HG02840 (cell line): ENCODE data around the gene IQCN.
A peak's percentile ranks its signal among the peaks of the same experiment; 100 is the strongest.

ENCODE experiments used
- ATAC-seq: cut with Tn5 transposase; IDR thresholded peaks from one replicate; pipeline ENCODE4 v1.9.1; 2021; ENCODE audit warnings: mild to moderate bottlenecking, moderate library complexity, moderate number of reproducible peaks; ENCODE audit not compliant: unreplicated experiment, low FRiP score

The IQCN gene

GRCh38 chr19:18245297-18245696, 29.0 kb downstream of the IQCN start:
- ATAC-seq: no peak

DNA sequence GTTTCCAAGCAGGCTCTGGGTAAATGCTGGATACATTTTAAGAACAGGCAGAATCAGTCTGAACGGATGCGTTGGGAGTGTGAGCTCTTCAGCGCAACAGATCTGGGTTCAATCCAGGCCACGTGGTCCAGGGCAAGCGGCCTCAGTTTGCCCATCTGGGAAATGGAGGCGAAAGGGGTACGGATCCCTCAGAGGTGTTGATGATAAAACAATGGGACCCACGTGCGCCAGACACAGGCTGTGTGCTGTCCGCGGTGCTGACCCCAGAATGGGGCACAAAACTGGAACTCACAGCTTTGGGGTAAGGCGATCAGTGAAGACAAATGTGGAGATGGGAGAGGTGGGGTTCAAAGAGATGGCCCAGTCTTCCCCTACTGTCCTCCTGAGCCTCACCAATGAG, 34.9 kb downstream of the IQCN start:
- no peak for ATAC-seq

DNA sequence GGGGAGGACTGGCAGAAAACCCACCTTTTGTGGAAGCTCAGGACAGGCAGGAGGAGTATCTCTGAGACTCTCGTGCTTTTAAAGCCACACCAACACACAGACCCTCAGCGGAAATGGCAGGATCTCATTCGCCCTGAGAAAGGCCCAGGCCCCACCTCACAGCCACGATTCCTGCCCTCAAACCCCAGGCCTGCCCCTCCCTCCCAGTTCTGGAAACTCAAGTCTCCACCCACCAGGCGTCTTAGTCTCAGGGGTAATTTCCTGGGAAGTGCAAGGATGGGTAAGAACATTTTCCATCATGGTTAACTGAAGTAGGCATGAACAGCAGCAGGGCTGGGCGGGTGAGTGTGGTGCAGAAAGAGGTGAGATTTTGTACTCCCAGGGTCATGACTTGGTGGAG, 40.1 kb downstream of the IQCN start:
- ATAC-seq: no peak

GRCh38 chr19:18233224-18233825, 40.9 kb downstream of the IQCN start:
- ATAC-seq: no peak

- no peak for ATAC-seq
Observed at GRCh38 chr19:18232540-18233223, 41.6 kb downstream of the IQCN start.

DNA sequence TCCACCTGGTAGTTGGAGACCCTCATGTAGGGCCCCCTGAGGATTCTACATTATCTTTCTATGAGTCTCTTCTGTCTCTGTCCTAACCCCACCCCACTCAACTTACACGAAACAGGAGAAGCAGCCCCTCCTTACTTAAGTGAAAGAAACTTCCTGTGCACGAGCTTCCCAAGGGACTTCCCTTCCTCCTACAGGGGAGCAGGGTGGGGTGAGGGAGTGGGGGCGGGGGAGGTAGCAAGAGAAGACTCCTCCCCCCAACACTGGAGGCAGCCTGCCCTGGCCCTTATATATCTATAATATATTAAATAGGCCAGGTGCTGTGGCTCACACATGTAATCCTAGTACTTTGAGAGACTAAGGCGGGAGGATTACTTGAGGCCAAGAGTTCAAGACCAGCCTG, 42.5 kb downstream of the IQCN start:
- no peak for ATAC-seq

GRCh38 chr19:18230941-18231734, 43.1 kb downstream of the IQCN start:
- no peak for ATAC-seq

- no peak for ATAC-seq
Observed at GRCh38 chr19:18229915-18230314, 44.3 kb downstream of the IQCN start.

- ATAC-seq: no peak
Observed at GRCh38 chr19:18229474-18229873, 44.8 kb downstream of the IQCN start.

GRCh38 chr19:18227781-18228271, 46.4 kb downstream of the IQCN start:
- ATAC-seq: no peak

- no peak for ATAC-seq
Observed at GRCh38 chr19:18226956-18227780, 47.1 kb downstream of the IQCN start.

GRCh38 chr19:18225702-18226468, 48.4 kb downstream of the IQCN start, which contains the start of gene PDE4C:
TSS of gene PDE4C (minus strand) at chr19:18226438. CDS start at chr19:18226415, 23 bp downstream.
- no peak for ATAC-seq

GRCh38 chr19:18225355-18225701, 48.9 kb downstream of the IQCN start:
- no peak for ATAC-seq

DNA sequence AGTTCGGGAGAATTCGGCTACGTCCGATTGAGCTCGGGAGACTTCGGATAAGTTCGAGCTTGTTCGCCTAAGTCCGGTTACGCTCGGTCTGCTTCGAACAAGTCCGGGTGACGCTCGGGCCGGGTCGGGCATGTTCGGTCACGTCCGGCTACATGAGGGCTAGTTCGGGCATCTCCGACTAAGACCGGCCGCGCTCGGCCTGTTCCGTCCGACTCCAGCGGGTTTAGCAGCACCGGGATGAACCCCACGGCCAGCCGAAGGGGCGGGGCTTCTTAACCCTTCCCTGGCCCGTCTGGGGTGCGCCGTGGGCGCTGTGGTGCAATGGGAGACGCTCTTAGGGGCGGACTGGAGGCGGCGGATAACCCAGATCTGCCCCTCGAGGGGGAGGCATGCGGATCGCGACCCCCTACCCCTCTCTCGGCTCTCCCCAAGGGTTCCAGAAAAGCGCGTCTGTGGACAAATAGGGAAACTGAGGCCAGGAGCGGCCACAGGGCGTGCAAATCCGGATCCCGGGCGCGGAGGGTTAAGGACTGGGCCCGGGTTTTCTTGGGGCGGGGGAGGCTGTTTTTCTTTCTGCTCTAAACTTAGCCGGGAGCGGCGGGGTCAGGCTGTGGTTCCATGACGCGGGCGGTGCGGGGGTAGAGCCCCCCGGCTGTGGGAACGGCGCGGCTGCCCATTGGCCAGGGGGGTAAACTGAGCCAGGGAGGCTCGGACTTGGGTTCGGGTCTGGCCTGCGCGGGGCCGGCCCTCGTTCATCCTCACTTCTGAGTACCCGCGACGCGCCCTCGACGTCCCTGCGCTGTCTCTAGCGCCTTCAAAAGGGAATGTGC, 49.5 kb downstream of the IQCN start:
- ATAC-seq: peak; percentile 83

GRCh38 chr19:18223860-18224524, 50.3 kb downstream of the IQCN start:
- peak; percentile 4 for ATAC-seq

DNA sequence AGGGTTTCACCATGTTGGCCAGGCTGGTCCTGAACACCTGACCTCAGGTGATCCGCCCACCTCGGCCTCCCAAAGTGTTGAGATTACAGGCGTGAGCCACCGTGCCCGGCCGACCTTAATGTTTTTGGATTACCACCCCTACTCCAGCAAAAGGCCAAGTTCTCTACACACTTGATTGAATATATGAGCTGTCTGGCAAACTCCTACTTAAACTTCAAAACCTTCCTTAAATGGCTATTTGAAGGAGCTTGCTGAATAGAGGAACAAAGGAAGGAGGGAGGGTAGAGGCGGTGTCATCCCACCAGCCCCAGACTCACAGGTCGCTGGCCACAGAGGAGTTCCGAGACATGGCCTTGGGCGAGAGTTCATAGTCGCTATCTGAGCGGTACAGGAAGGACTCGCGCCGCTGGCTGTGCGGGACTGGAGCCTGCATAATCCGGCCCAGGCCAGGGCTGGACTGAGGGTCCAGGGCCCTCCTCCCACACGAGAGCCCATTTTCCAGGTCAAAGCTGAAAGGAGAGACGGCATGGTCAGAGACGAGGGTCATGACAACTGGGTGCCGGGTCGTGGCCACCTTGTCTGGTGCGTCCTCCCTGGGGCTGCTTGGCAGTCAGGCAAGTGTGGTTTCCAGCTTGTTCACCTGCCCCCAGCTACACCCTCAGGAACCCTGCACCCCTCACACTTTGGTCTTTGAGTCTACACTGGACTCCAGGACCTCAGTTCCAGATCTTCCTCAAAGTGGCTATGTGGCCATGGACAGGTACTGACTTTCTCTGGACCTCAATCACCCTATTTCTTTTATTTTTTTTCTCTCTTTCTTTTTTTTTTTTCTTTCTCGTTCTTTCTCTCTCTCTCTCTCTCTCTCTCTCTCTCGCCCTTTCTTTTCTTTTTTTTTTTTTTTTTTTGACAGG, 52.2 kb downstream of the IQCN start:
- no peak for ATAC-seq

DNA sequence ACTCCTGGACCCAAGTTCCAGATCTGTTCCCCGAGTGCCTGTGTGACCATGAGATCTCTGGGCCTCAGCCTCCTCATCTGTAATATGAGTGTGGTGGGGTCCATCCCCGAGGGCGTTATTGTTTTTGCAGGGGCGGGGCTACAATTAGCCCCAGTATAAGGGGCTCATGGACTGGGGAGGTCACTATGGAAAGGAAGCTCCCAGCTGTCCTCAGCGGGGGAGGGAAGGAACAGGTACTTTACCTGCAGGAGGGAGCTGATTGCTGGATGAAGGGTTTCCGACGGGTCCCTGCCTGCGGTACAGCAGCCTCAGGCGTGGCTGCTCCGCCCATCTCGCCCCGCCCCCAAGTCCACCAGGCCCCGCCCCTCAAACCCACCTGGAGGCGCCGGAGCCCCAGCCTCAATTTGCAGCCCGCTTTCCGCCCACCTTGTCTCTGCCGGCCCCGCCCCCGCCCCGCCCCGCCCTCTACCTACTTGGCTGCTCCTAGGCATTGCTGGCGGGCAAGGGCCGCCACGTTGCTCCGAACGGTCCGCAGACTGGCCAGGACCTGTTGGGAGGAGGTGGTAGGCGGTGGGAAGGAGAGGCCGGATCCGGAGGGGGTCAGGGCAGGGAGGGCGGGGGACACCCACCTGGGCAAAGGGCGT, 53.5 kb downstream of the IQCN start:
- no peak for ATAC-seq
